KMS-11 (cell line): ENCODE data around the gene TEX44.

Experiments
- H2AFZ ChIP-seq: fragments of 200-600 bp; sonication (generic); 2 replicates; pipeline ENCODE4 v1.6.1; 2016; ENCODE audit warnings: antibody characterized with exemption, mixed run types, low read depth
- H3K27ac ChIP-seq: fragments of 200-600 bp; sonication (generic); 2 replicates; pipeline ENCODE4 v1.6.1; 2016; ENCODE audit warnings: mild to moderate bottlenecking, mixed run types
- H3K27me3 ChIP-seq: fragments of 200-600 bp; sonication (generic); 2 replicates; pipeline ENCODE4 v1.6.1; 2017; ENCODE audit warnings: mild to moderate bottlenecking, low read depth, mixed run types, moderate library complexity; ENCODE audit not compliant: insufficient read depth
- H3K36me3 ChIP-seq: fragments of 200-600 bp; sonication (generic); 2 replicates; pipeline ENCODE4 v1.6.1; 2017; ENCODE audit warnings: mild to moderate bottlenecking, mixed run types; ENCODE audit not compliant: insufficient read depth
- H3K4me1 ChIP-seq: fragments of 200-600 bp; sonication (generic); 2 replicates; pipeline ENCODE4 v1.6.1; 2016; ENCODE audit warnings: mild to moderate bottlenecking, low read depth, mixed run types; ENCODE audit not compliant: poor library complexity, severe bottlenecking
- H3K4me2 ChIP-seq: fragments of 200-600 bp; sonication (generic); 2 replicates; pipeline ENCODE4 v1.7.0; 2016; ENCODE audit warnings: mild to moderate bottlenecking, mixed run types
- H3K4me3 ChIP-seq: fragments of 200-600 bp; sonication (generic); IDR thresholded peaks from 2 replicates; pipeline ENCODE4 v1.6.1; 2017; ENCODE audit warnings: low read depth, low read length, mixed read lengths; ENCODE audit not compliant: insufficient read depth
- H3K79me2 ChIP-seq: fragments of 200-600 bp; sonication (generic); 2 replicates; pipeline ENCODE4 v1.6.1; 2016; ENCODE audit warnings: low read depth, mixed run types; ENCODE audit not compliant: insufficient read depth
- H3K9ac ChIP-seq: fragments of 200-600 bp; sonication (generic); 2 replicates; pipeline ENCODE4 v1.6.1; 2016; ENCODE audit warnings: mild to moderate bottlenecking, mixed run types
- H4K20me1 ChIP-seq: fragments of 200-600 bp; sonication (generic); 2 replicates; pipeline ENCODE4 v1.6.1; 2016; ENCODE audit warnings: mild to moderate bottlenecking, mixed run types; ENCODE audit not compliant: insufficient read depth
- TF ChIP-seq, protein P1 (sequence below): fragments of 200-600 bp; sonication (generic); conservative IDR thresholded peaks from 2 replicates; pipeline ENCODE4 v1.6.1; 2017; ENCODE audit warnings: low read depth, mild to moderate bottlenecking, antibody characterized with exemption, low read length, moderate library complexity, mixed read lengths

Gene TEX44

DNA sequence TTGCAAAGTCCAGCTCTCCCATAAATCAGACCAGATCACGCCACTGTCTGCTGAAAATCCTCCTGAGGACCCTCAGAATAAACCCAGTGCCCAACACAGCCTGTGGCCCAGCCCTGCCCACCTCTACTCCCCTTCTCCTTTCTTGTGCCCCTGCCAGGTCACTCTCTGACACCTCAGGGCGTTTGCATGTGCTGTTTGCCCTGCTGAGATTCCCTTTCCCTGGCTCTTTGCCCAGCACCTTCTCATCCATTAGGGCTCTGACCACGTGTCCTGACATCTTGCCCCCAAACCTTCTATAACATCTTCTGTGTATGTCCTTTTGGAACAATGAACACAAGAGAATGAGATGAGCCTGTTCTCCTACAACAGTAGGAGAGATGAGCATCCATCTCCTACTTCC is 43.9 kb upstream of the TEX44 start:
- TF ChIP-seq, protein P1, sequence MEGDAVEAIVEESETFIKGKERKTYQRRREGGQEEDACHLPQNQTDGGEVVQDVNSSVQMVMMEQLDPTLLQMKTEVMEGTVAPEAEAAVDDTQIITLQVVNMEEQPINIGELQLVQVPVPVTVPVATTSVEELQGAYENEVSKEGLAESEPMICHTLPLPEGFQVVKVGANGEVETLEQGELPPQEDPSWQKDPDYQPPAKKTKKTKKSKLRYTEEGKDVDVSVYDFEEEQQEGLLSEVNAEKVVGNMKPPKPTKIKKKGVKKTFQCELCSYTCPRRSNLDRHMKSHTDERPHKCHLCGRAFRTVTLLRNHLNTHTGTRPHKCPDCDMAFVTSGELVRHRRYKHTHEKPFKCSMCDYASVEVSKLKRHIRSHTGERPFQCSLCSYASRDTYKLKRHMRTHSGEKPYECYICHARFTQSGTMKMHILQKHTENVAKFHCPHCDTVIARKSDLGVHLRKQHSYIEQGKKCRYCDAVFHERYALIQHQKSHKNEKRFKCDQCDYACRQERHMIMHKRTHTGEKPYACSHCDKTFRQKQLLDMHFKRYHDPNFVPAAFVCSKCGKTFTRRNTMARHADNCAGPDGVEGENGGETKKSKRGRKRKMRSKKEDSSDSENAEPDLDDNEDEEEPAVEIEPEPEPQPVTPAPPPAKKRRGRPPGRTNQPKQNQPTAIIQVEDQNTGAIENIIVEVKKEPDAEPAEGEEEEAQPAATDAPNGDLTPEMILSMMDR: no peak
- Histone ChIP-seq H2AFZ (no peak overlapping the region), H3K36me3 (no peaks in the 10 kb centered on the region), H3K4me3 (no peak overlapping the region), H3K4me2 (no peak overlapping the region), H3K9ac (no peak overlapping the region), H3K27ac (no peak overlapping the region), H4K20me1 (no peaks in the 10 kb centered on the region), H3K79me2 (no peaks in the 10 kb centered on the region), H3K27me3 (no peaks in the 10 kb centered on the region), H3K4me1 (peaks cover 22% of the 10 kb centered on the region)

DNA sequence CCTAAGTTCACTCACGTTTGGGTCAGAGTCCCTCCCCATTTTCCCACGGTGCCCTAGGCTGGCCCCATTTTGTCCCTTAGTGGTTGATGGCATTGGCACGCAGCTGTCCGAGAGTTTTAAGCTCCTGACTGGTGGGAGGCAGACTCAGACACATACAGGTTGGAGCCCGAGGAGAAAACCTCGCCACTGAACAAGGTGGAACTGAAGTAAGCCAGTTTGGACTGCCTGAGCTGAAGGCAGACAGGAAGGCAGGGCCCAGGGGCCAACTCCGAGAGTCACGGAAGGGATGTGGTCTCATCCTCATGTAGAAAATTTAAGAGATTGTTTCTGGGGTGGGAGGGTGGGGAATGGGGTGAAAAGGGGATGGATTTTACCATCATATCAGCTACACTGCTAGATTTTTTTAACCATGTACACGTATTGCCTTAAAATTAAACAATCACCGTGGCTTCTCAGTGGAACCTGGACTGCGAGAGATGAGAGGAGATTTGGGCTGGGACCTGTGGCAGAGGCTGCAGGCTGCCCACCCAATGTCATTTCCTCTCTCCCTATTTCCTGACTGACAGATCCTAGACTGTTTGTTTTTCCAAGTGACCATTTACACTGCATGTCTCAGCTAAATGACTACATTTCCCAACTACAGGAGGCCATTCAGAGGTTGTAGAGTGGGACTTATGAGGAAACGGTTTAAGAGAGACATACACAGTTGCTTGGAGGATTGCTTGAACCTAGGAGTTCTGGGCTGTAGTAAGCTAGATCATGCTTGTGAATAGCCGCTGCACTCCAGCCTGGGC is 43.0 kb upstream of the TEX44 start:
- H3K36me3 ChIP-seq: no peaks in the 10 kb centered on the region
- no peaks in the 10 kb centered on the region for H3K27me3 ChIP-seq
- no peak overlapping the region for H3K9ac ChIP-seq
- no peak overlapping the region for H3K27ac ChIP-seq
- H2AFZ ChIP-seq: no peak overlapping the region
- TF ChIP-seq, protein P1: no peak
- no peaks in the 10 kb centered on the region for H4K20me1 ChIP-seq
- no peak overlapping the region for H3K4me2 ChIP-seq
- no peaks in the 10 kb centered on the region for H3K79me2 ChIP-seq
- H3K4me3 ChIP-seq: no peak overlapping the region
- peaks cover 21% of the 10 kb centered on the region for H3K4me1 ChIP-seq

DNA sequence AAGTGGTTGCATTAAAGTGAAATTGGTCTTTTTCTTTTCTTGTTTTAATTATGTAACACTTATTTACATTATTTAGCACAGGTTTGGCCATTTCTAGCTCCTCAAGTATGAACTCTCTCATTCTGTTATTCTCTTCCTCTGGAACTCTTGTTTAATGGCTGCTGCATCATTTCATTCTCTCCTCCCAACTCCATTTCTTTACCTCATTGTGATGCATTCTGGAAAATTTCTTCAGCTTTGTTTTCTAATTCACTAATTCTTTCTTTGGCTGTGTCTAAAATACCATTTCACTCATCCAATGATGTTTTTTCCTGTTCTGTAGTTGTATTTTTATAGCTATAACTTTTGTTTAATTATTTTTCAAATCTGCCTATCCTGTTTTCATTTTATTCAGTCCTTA is 39.9 kb upstream of the TEX44 start:
- H3K4me2 ChIP-seq: no peak overlapping the region
- H3K4me1 ChIP-seq: peaks cover 4% of the 10 kb centered on the region
- H3K4me3 ChIP-seq: no peak overlapping the region
- H3K79me2 ChIP-seq: no peaks in the 10 kb centered on the region
- no peak overlapping the region for H2AFZ ChIP-seq
- no peaks in the 10 kb centered on the region for H4K20me1 ChIP-seq
- no peak overlapping the region for H3K9ac ChIP-seq
- no peaks in the 10 kb centered on the region for H3K27me3 ChIP-seq
- no peaks in the 10 kb centered on the region for H3K36me3 ChIP-seq
- TF ChIP-seq, protein P1: no peak
- H3K27ac ChIP-seq: no peak overlapping the region

DNA sequence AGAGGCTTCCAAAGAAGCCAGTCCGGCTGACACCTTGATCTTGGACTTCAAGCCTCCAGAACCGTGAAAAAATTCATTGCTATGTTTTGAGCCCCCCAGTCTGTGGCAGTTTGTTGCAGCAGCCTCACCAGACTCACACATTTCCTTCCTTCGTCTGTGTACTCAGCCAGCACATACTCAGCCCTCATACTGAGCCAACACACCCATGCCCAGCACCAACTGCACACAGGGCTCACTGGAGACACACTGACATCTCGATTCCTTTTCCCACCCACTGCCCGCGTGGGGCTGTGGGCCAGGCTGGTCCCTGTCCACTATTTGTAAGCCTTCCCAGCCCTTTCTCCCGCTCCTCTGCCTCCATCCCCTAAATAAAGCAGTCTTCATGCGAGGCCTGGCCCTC is 38.3 kb upstream of the TEX44 start:
- Histone ChIP-seq H3K27ac (no peak overlapping the region), H3K4me3 (no peak overlapping the region)

More for the DNA sequence above, 38.3 kb upstream of the TEX44 start:
- no peaks in the 10 kb centered on the region for H3K79me2 ChIP-seq
- no peaks in the 10 kb centered on the region for H4K20me1 ChIP-seq
- H3K27me3 ChIP-seq: no peaks in the 10 kb centered on the region
- TF ChIP-seq, protein P1: no peak
- no peaks in the 10 kb centered on the region for H3K36me3 ChIP-seq
- H3K4me2 ChIP-seq: no peak overlapping the region
- no peak overlapping the region for H3K9ac ChIP-seq
- no peak overlapping the region for H2AFZ ChIP-seq
- peaks cover 5% of the 10 kb centered on the region for H3K4me1 ChIP-seq
